IMR-90 (cell line): Measurements from ENCODE around the gene MPPED1. TPM values are rescaled to one million over a fixed set of nuclear protein-coding genes. Genes with fewer than 3 reads are reported as not detected.

Source experiments
- ATAC-seq: fragments of 200-7000 bp; cut with Tn5 transposase; 2 replicates; pipeline ENCODE4 v1.9.1; 2020; ENCODE audit warnings: low read depth, mild to moderate bottlenecking, moderate library complexity
- BruUV-seq: library from RNA; stranded (reverse); fragments of 400-500 nt; replicated peaks from 2 replicates; lab custom pipeline; 2021; lab: Mats Ljungman, UMichigan
- CTCF ChIA-PET: fragments of 300-600 bp; formaldehyde crosslinking; extraction: SDS; loops from one replicate; lab custom pipeline; 2021; ENCODE audit warnings: antibody characterized with exemption; lab: Yijun Ruan, JAX
- POLR2A ChIA-PET: fragments of 300-600 bp; sonication (Branson Sonifier 250); formaldehyde crosslinking; loops from one replicate; lab custom pipeline; 2022; ENCODE audit warnings: antibody characterized with exemption; ENCODE audit not compliant: unreplicated experiment; lab: Charles Lee
- DNase-seq: peaks from one replicate; pipeline ENCODE4 v3.0.0; 2013
- H2AFZ ChIP-seq: replicated peaks from 2 replicates; pipeline ENCODE3; 2013; ENCODE audit warnings: low read length, mild to moderate bottlenecking; ENCODE audit not compliant: poor library complexity
- H2AK5ac ChIP-seq: 2 replicates; pipeline ENCODE4 v1.6.1; 2013; ENCODE audit warnings: low read depth, low read length, inconsistent platforms
- H2AK9ac ChIP-seq: replicated peaks from 2 replicates; pipeline ENCODE3; 2013; ENCODE audit warnings: mild to moderate bottlenecking, low read depth, low read length, moderate library complexity; ENCODE audit not compliant: poor library complexity
- H2BK120ac ChIP-seq: 2 replicates; pipeline ENCODE4 v1.6.1; 2013; ENCODE audit warnings: low read depth, low read length, inconsistent platforms
- H2BK15ac ChIP-seq: 3 replicates; pipeline ENCODE4 v1.6.1; 2013; ENCODE audit warnings: low read depth, low read length, inconsistent platforms
- H2BK20ac ChIP-seq: 2 replicates; pipeline ENCODE4 v1.6.1; 2013; ENCODE audit warnings: low read depth, mild to moderate bottlenecking, inconsistent platforms, low read length, moderate library complexity
- H2BK5ac ChIP-seq: 2 replicates; pipeline ENCODE4 v1.6.1; 2013; ENCODE audit warnings: mild to moderate bottlenecking, low read depth, low read length, inconsistent platforms; ENCODE audit not compliant: poor library complexity, severe bottlenecking
- H3K14ac ChIP-seq: replicated peaks from 2 replicates; pipeline ENCODE4 v1.6.1; 2013; ENCODE audit warnings: low read depth, low read length, inconsistent platforms
- H3K18ac ChIP-seq: 2 replicates; pipeline ENCODE4 v1.6.1; 2013; ENCODE audit warnings: low read depth, low read length, control low read depth
- H3K23ac ChIP-seq: 2 replicates; pipeline ENCODE4 v1.6.1; 2013; ENCODE audit warnings: low read depth, low read length, inconsistent platforms
- H3K27ac ChIP-seq: 2 replicates; pipeline ENCODE4 v1.5.1; 2013; ENCODE audit warnings: mild to moderate bottlenecking, control low read depth, low read length; ENCODE audit not compliant: insufficient read depth
- H3K27me3 ChIP-seq: 2 replicates; pipeline ENCODE4 v1.6.1; 2013; ENCODE audit warnings: low read length; ENCODE audit not compliant: control insufficient read depth, insufficient read depth
- H3K36me3 ChIP-seq: 2 replicates; pipeline ENCODE4 v1.6.1; 2013; ENCODE audit warnings: low read length, mixed read lengths; ENCODE audit not compliant: control insufficient read depth, insufficient read depth
- H3K4ac ChIP-seq: 2 replicates; pipeline ENCODE4 v1.6.1; 2013; ENCODE audit warnings: low read depth, low read length, inconsistent platforms
- H3K4me1 ChIP-seq: 2 replicates; pipeline ENCODE4 v1.6.1; 2013; ENCODE audit warnings: low read length, mixed read lengths; ENCODE audit not compliant: control insufficient read depth, insufficient read depth
- H3K4me2 ChIP-seq: 2 replicates; pipeline ENCODE4 v1.6.1; 2013; ENCODE audit warnings: low read depth, mild to moderate bottlenecking, control low read depth, low read length, moderate library complexity
- H3K4me3 ChIP-seq: 2 replicates; pipeline ENCODE4 v1.5.1; 2013; ENCODE audit warnings: low read depth, mild to moderate bottlenecking, control low read depth, low read length, moderate library complexity; ENCODE audit not compliant: insufficient read depth
- H3K56ac ChIP-seq: 2 replicates; pipeline ENCODE4 v1.6.1; 2013; ENCODE audit warnings: low read length, inconsistent platforms; ENCODE audit not compliant: insufficient read depth; ENCODE audit errors: extremely low read depth
- H3K79me1 ChIP-seq, 2 experiments: 2 replicates each; pipeline ENCODE4 v1.6.1; 2013; ENCODE audit warnings: low read length in 2 of 2, inconsistent platforms in 1 of 2, low read depth in 1 of 2
- H3K9ac ChIP-seq: 2 replicates; pipeline ENCODE4 v1.6.1; 2013; ENCODE audit warnings: low read depth, low read length, control low read depth
- H3K9me1 ChIP-seq: 2 replicates; pipeline ENCODE4 v1.6.1; 2013; ENCODE audit warnings: low read length, inconsistent platforms; ENCODE audit not compliant: insufficient read depth
- H3K9me3 ChIP-seq: 2 replicates; pipeline ENCODE4 v1.6.1; 2013; ENCODE audit warnings: low read length; ENCODE audit not compliant: control insufficient read depth, insufficient read depth
- H4K20me1 ChIP-seq: 2 replicates; pipeline ENCODE4 v1.6.1; 2013; ENCODE audit warnings: low read length, inconsistent platforms; ENCODE audit not compliant: insufficient read depth
- H4K5ac ChIP-seq: 2 replicates; pipeline ENCODE4 v1.6.1; 2013; ENCODE audit warnings: mild to moderate bottlenecking, low read depth, low read length, control low read depth
- H4K8ac ChIP-seq, 2 experiments: 2 replicates each; pipeline ENCODE4 v1.6.1; 2013; ENCODE audit warnings: low read depth in 2 of 2, low read length in 2 of 2, control low read depth in 1 of 2, inconsistent platforms in 1 of 2
- H4K91ac ChIP-seq: 2 replicates; pipeline ENCODE4 v1.6.1; 2013; ENCODE audit warnings: low read depth, low read length, inconsistent platforms; ENCODE audit not compliant: insufficient read depth
- BHLHE40 ChIP-seq: fragments of 150-350 bp; IDR thresholded peaks from 2 replicates; pipeline ENCODE4 v1.6.1; 2016; ENCODE audit warnings: mild to moderate bottlenecking, low read depth, low read length
- CEBPB ChIP-seq: IDR thresholded peaks from 2 replicates; pipeline ENCODE4 v1.6.1; 2012; ENCODE audit warnings: low read depth, low read length, improper control_type of control experiment
- CHD1 ChIP-seq: IDR thresholded peaks from 2 replicates; pipeline ENCODE4 v1.6.1; 2012; ENCODE audit warnings: low read depth, low read length, improper control_type of control experiment
- CTCF ChIP-seq: conservative IDR thresholded peaks from 2 replicates; pipeline ENCODE4 v1.5.1; 2012; ENCODE audit warnings: mild to moderate bottlenecking, low read depth, low read length, improper control_type of control experiment
- ELK1 ChIP-seq: fragments of 150-350 bp; IDR thresholded peaks from 2 replicates; pipeline ENCODE4 v1.6.1; 2016; ENCODE audit warnings: low read depth, mild to moderate bottlenecking, low read length, moderate library complexity, borderline replicate concordance
- FOS ChIP-seq: fragments of 150-350 bp; IDR thresholded peaks from 2 replicates; pipeline ENCODE4 v1.6.1; 2016; ENCODE audit warnings: low read depth, low read length
- MAFK ChIP-seq: IDR thresholded peaks from 2 replicates; pipeline ENCODE4 v1.6.1; 2012; ENCODE audit warnings: low read depth, low read length, improper control_type of control experiment
- MAZ ChIP-seq: IDR thresholded peaks from 2 replicates; pipeline ENCODE4 v1.6.1; 2012; ENCODE audit warnings: low read depth, mild to moderate bottlenecking, low read length, improper control_type of control experiment, moderate library complexity, borderline replicate concordance
- MXI1 ChIP-seq: IDR thresholded peaks from 2 replicates; pipeline ENCODE4 v1.6.1; 2012; ENCODE audit warnings: low read depth, mild to moderate bottlenecking, low read length, moderate library complexity, borderline replicate concordance
- NFE2L2 ChIP-seq: fragments of 150-350 bp; IDR thresholded peaks from 2 replicates; pipeline ENCODE4 v1.6.1; 2016; ENCODE audit warnings: low read depth, mild to moderate bottlenecking, low read length
- POLR2A ChIP-seq: IDR thresholded peaks from 2 replicates; pipeline ENCODE4 v1.6.1; 2012; ENCODE audit warnings: mild to moderate bottlenecking, low read depth, low read length
- RAD21 ChIP-seq: IDR thresholded peaks from 2 replicates; pipeline ENCODE4 v1.6.1; 2012; ENCODE audit warnings: low read length, improper control_type of control experiment
- RCOR1 ChIP-seq: IDR thresholded peaks from 2 replicates; pipeline ENCODE4 v1.6.1; 2012; ENCODE audit warnings: mild to moderate bottlenecking, low read length, improper control_type of control experiment; ENCODE audit not compliant: insufficient replicate concordance
- RFX5 ChIP-seq: IDR thresholded peaks from 2 replicates; pipeline ENCODE4 v1.8.0; 2012; ENCODE audit warnings: low read depth, mild to moderate bottlenecking, low read length, moderate library complexity
- SMC3 ChIP-seq: fragments of 150-350 bp; IDR thresholded peaks from 2 replicates; pipeline ENCODE4 v1.6.1; 2016; ENCODE audit warnings: low read depth, mild to moderate bottlenecking, antibody characterized with exemption, low read length, moderate library complexity
- USF2 ChIP-seq: fragments of 150-350 bp; IDR thresholded peaks from 2 replicates; pipeline ENCODE4 v1.6.1; 2017; ENCODE audit warnings: mild to moderate bottlenecking, antibody characterized with exemption, low read length, low read depth
- whole genome bisulfite sequencing, 2 experiments: methylation state at CpG; one replicate each; pipeline versions ENCODE4 v1.1.5 to v1.1.7; 2013; ENCODE audit warnings: missing lambda C conversion rate in 2 of 2; ENCODE audit not compliant: insufficient read length in 1 of 2; ENCODE audit errors: extremely low coverage in 2 of 2; 5-methylcytosine and 5-hydroxymethylcytosine counted together
- dilution Hi-C: fragments of 300-500 bp; cut with HindIII; formaldehyde crosslinking; loops from one replicate; pipeline ENCODE4 v1.14.3; 2018; ENCODE audit warnings: low sequenced_read_pairs; ENCODE audit not compliant: unreplicated experiment
- in situ Hi-C: fragments of 300-500 bp; cut with MboI; formaldehyde crosslinking; loops from 3 replicates; pipeline ENCODE4 v1.14.3; 2019; ENCODE audit warnings: low sequenced_read_pairs, inconsistent platforms, mixed read lengths
- intact Hi-C: fragments of 100-400 bp; cut with micrococcal nuclease; formaldehyde crosslinking; loops from 2 replicates; pipeline ENCODE4 v1.10.0; 2022
- polyA plus RNA-seq, 3 experiments: library from polyadenylated mRNA; depleted of rRNA; stranded (reverse); fragments of >200 nt; gene quantifications; 2 replicates each; pipeline ENCODE4 v1.2.3, GENCODE V29; 2012; ENCODE audit warnings: low replicate concordance in 1 of 3
- total RNA-seq: library from RNA; depleted of rRNA; stranded (reverse); fragments of >200 nt; gene quantifications from 2 replicates; pipeline ENCODE4 v1.2.3, GENCODE V29; 2012

Gene MPPED1
- total and polyA plus RNA-seq, 2 of the 4 experiments (the other 2 are of a cell fraction): not detected

- Histone ChIP-seq H3K4me3 (no peak overlapping the region), H3K27me3 (peaks cover 2% of the 10 kb centered on the region; the same call in 1 of the 2 replicates), H3K14ac (no peak overlapping the region), H2AK9ac (no peak overlapping the region), H3K79me1 (no peaks in the 10 kb centered on the region), H2BK20ac (no peak overlapping the region), H2BK15ac (no peak overlapping the region), H3K4ac (no peak overlapping the region), H2AFZ (no peak overlapping the region), H2AK5ac (no peak overlapping the region), H3K56ac (no peak overlapping the region), H3K23ac (no peak overlapping the region), H3K4me2 (no peak overlapping the region), H3K18ac (no peak overlapping the region), H3K4me1 (no peaks in the 10 kb centered on the region), H4K8ac (no peak overlapping the region), H4K5ac (no peak overlapping the region), H3K9me1 (no peaks in the 10 kb centered on the region), H4K91ac (no peak overlapping the region), H3K27ac (no peak overlapping the region), H2BK5ac (no peak overlapping the region), H3K9me3 (no peaks in the 10 kb centered on the region), H2BK120ac (no peak overlapping the region), H4K20me1 (no peaks in the 10 kb centered on the region), H3K9ac (no peak overlapping the region), H3K36me3 (no peaks in the 10 kb centered on the region)
- CTCF ChIA-PET: interaction anchor here (0.5 to 0.6 kb wide), 2 partner anchors 29 to 90 kb away, joined by 3 read pairs; no protein-coding TSS in a partner anchor
- DNase-seq (no peak), ATAC-seq (no peak)
- BruUV-seq: no TSS peak
- POLR2A ChIA-PET: no interaction called here
- dilution Hi-C loops (no loop called here), in situ Hi-C loops (no loop called here), intact Hi-C loops (no loop called here)
- WGBS, 2 experiments: 63% methylated on average over 7 of the region's 7 CpGs; no CpG with 5 or more reads in 1 of the 2 experiments
- TF ChIP-seq RCOR1 (no peak), SMC3 (no peak), CHD1 (no peak), RFX5 (no peak), MXI1 (no peak), CTCF (no peak), ELK1 (no peak), NFE2L2 (no peak), CEBPB (no peak), MAFK (no peak), BHLHE40 (no peak), USF2 (no peak), FOS (no peak), POLR2A (no peak), RAD21 (no peak), MAZ (no peak)
Measured at GRCh38 chr22:43483669-43484068, 71.9 kb downstream of the MPPED1 start.
